ENCODE measurements around the gene C10orf95. TPM values are rescaled to one million over a fixed set of nuclear protein-coding genes. Genes with fewer than 3 reads are reported as not detected.

The C10orf95 gene
- total RNA-seq, 2 donors from 2014 or later, result 0.85 to 3.7 TPM

DNA sequence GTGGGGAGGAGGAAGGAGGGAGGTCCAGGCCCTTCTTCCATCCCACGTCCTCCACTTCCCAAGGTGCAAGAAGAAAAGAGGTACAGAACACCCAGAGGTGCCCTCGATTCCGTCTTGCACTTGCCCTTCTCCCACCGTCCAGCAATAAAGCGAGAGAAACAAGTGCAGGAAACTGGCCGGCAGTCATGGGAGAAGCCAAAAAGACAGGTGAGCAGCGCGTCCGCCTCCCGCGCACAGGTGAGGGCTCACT is 1.3 kb downstream of the C10orf95 start:
- Histone ChIP-seq H3K36me3 (no peaks in the 10 kb centered on the region), H3K4me3 (peak overlapping the region; percentile 71 to 82), H3K27ac (peak overlapping the region; percentile 86 to 89), H3K27me3 (replicated peaks; ENCODE audit: insufficient read depth) (no peaks in the 10 kb centered on the region), H3K4me1 (replicated peaks) (no peaks in the 10 kb centered on the region), H3K9me3 (no peaks in the 10 kb centered on the region)
- WGBS, result 0% methylated on average over 11 of the region's 11 CpGs
- intact Hi-C loops (cut with DNase I), result no loop called here
- TF ChIP-seq POLR2A (IDR thresholded peaks at IDR 0.05) (no peak), POLR2AphosphoS5 (IDR thresholded peaks at IDR 0.05) (no peak)
- TF ChIP-seq, protein P1, sequence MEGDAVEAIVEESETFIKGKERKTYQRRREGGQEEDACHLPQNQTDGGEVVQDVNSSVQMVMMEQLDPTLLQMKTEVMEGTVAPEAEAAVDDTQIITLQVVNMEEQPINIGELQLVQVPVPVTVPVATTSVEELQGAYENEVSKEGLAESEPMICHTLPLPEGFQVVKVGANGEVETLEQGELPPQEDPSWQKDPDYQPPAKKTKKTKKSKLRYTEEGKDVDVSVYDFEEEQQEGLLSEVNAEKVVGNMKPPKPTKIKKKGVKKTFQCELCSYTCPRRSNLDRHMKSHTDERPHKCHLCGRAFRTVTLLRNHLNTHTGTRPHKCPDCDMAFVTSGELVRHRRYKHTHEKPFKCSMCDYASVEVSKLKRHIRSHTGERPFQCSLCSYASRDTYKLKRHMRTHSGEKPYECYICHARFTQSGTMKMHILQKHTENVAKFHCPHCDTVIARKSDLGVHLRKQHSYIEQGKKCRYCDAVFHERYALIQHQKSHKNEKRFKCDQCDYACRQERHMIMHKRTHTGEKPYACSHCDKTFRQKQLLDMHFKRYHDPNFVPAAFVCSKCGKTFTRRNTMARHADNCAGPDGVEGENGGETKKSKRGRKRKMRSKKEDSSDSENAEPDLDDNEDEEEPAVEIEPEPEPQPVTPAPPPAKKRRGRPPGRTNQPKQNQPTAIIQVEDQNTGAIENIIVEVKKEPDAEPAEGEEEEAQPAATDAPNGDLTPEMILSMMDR (IDR thresholded peaks at IDR 0.05), result no peak
- no peak for DNase-seq (ENCODE audit: low spot score)

DNA sequence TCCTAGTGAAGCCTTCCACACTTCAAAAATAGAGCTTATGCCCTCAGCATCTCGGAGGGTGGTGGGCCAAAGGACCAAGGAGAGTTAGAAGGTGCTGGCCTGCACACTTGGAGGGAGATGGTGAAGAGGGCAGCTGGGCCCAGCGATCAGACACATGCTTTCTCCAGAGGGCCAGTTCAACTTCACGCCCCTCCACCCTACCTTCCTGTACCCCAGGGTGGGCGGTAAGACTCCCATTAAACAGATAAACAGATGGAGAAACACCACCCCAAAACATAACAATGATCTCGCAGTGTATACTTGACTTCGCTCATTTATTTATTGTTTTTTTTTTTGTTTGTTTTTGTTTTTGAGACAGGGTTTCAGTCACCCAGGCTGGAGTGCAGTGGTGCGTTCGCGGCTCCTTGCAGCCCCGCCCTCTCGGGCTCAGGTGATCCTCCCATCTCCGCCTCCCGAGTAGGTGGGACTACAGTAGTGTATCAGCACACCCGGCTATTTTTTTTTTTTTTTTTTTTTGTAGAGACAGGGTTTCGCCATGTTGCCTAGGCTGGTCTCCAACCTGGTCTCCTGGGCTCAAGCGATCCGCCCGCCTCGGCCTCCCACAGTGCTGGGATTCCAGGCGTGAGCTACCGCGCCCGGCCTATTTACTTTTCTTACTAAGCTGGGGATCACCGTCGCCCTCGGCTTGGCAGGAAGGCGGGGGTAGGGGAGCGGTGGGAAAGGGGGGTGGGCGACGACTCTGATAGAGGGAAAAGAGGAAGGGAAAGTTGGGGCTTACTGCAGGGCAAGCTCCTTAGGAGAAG is 1.8 kb downstream of the C10orf95 start:
- Histone ChIP-seq H3K36me3 (no peaks in the 10 kb centered on the region), H3K4me3 (peak overlapping the region; percentile 71 to 82), H3K27ac (peak overlapping the region; percentile 86 to 89), H3K27me3 (replicated peaks; ENCODE audit: insufficient read depth) (no peaks in the 10 kb centered on the region), H3K4me1 (replicated peaks) (no peaks in the 10 kb centered on the region), H3K9me3 (no peaks in the 10 kb centered on the region)
- peak; percentile 89 for DNase-seq (ENCODE audit: low spot score)
- 8% methylated on average over 30 of the region's 30 CpGs for WGBS
- intact Hi-C loops (cut with DNase I), result no loop called here
- TF ChIP-seq, protein P1 (IDR thresholded peaks at IDR 0.05), result no peak
- TF ChIP-seq POLR2A (IDR thresholded peaks at IDR 0.05), result peak; percentile 14

DNA sequence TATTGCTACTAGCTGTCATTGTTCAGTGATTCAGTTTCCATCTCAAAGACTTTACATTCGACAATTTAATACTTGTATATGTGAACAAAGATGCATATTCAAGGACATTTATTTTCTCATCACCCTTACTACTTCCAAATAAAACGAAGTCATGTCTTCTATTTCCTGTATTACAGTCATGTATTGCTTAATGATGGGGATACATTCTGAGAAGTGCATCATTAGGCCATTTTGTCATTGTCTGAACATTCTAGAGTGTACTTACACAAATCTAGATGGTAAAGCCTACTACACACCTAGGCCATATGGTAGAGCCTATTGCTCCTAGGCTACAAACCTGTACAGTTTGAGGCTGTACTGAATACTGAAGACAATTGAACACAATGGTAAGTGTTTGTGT is 6.5 kb downstream of the C10orf95 start:
- intact Hi-C loops (cut with DNase I), result no loop called here
- H3K36me3 ChIP-seq, result no peaks in the 10 kb centered on the region
- no peak overlapping the region for H3K27ac ChIP-seq
- H3K4me1 ChIP-seq (replicated peaks), result no peaks in the 10 kb centered on the region
- DNase-seq (ENCODE audit: low spot score), result no peak
- TF ChIP-seq POLR2AphosphoS5 (IDR thresholded peaks at IDR 0.05) (no peak), POLR2A (IDR thresholded peaks at IDR 0.05) (no peak)
- TF ChIP-seq, protein P1 (IDR thresholded peaks at IDR 0.05), result no peak
- H3K27me3 ChIP-seq (replicated peaks; ENCODE audit: insufficient read depth), result no peaks in the 10 kb centered on the region
- no peaks in the 10 kb centered on the region for H3K9me3 ChIP-seq
- no peak overlapping the region for H3K4me3 ChIP-seq
- 89% methylated on average over 2 of the region's 2 CpGs for WGBS

DNA sequence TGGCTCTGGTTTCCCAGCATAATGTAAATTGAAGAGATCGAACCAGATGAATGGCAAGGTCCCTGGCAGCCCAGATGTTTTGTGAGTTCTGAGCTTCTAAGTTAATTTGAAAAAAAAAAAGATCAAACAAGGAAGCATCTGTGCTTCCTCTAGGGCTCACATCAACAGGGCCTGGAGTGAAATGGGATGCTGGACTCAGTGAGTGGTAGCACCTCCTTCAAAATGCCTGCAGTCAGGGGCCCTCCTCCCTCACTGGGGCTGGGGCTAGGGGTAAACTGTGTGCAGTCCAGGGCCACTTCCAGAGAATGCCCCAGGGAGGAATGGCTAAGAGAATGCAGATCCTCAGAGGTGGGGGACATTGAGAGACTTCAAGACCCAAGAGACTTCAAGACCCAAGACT is 13.0 kb downstream of the C10orf95 start:
- Histone ChIP-seq H3K4me3 (no peak overlapping the region), H3K27me3 (replicated peaks; ENCODE audit: insufficient read depth) (no peaks in the 10 kb centered on the region), H3K27ac (no peak overlapping the region), H3K36me3 (no peaks in the 10 kb centered on the region), H3K4me1 (replicated peaks) (no peaks in the 10 kb centered on the region), H3K9me3 (no peaks in the 10 kb centered on the region)
- DNase-seq (ENCODE audit: low spot score), result no peak
- no peak for TF ChIP-seq POLR2A (IDR thresholded peaks at IDR 0.05)
- TF ChIP-seq, protein P1 (IDR thresholded peaks at IDR 0.05), result no peak
- TF ChIP-seq POLR2AphosphoS5 (IDR thresholded peaks at IDR 0.05), result no peak
- intact Hi-C loops (cut with DNase I), result no loop called here
- 88% methylated on average over 1 of the region's 1 CpG for whole genome bisulfite sequencing

DNA sequence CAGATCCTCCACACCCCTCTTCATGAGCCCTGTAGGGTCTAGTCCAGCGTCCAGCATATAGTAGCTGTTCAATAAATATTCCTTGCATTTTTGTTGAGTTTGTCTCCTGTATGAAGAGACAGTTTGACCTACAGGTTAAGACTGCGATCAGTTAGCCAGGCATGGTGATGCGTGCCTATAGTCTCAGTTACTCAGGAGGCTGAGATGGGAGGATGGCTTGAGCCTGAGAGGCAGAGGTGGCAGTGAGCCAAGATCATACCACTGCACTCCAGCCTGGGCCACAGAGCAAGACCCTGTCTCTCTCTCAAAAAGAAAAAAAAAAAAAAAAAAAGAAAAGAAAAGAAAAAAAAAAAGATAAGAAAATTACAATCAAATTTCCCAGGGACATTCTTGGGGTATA is 13.8 kb downstream of the C10orf95 start:
- 92% methylated on average over 3 of the region's 3 CpGs for WGBS
- DNase-seq (ENCODE audit: low spot score), result no peak
- no peaks in the 10 kb centered on the region for H3K27me3 ChIP-seq (replicated peaks; ENCODE audit: insufficient read depth)
- no peaks in the 10 kb centered on the region for H3K9me3 ChIP-seq
- intact Hi-C loops (cut with DNase I), result no loop called here
- H3K36me3 ChIP-seq, result no peaks in the 10 kb centered on the region
- no peaks in the 10 kb centered on the region for H3K4me1 ChIP-seq (replicated peaks)
- H3K27ac ChIP-seq, result no peak overlapping the region
- TF ChIP-seq, protein P1 (IDR thresholded peaks at IDR 0.05), result no peak
- no peak for TF ChIP-seq POLR2A (IDR thresholded peaks at IDR 0.05)
- no peak for TF ChIP-seq POLR2AphosphoS5 (IDR thresholded peaks at IDR 0.05)
- no peak overlapping the region for H3K4me3 ChIP-seq
